ENCODE results near the gene GKAP1. TPM values are rescaled to one million over a fixed set of nuclear protein-coding genes. Genes with fewer than 3 reads are reported as not detected.

Gene GKAP1
- total RNA-seq, 3 donors from 2014 or later: 13.3 to 17.3 (median 13.4) TPM

GRCh38 chr9:83800236-83801033, 17.1 kb downstream of the GKAP1 start:
- intact Hi-C loops (cut with DNase I; ENCODE audit: low total_unique reads): no loop called here
- TF ChIP-seq POLR2AphosphoS5 (IDR thresholded peaks at IDR 0.05) (no peak), POLR2A (IDR thresholded peaks at IDR 0.05) (no peak), CTCF (IDR thresholded peaks at IDR 0.05) (no peak)
- Histone ChIP-seq H3K4me3 (no peak overlapping the region), H3K36me3 (peaks cover 4% of the 10 kb centered on the region), H3K9me3 (no peaks in the 10 kb centered on the region), H3K4me1 (no peaks in the 10 kb centered on the region), H3K27ac (no peak overlapping the region), H3K27me3 (no peaks in the 10 kb centered on the region)
- DNase-seq (ENCODE audit: low spot score in 2 of 2): no peak

GRCh38 chr9:83794051-83794450, 23.5 kb downstream of the GKAP1 start:
- DNase-seq (ENCODE audit: low spot score in 2 of 2): no peak
- no peaks in the 10 kb centered on the region for H3K4me1 ChIP-seq
- intact Hi-C loops (cut with DNase I; ENCODE audit: low total_unique reads): no loop called here
- H3K36me3 ChIP-seq: peaks cover 4% of the 10 kb centered on the region
- H3K9me3 ChIP-seq: no peaks in the 10 kb centered on the region
- no peaks in the 10 kb centered on the region for H3K27me3 ChIP-seq
- H3K27ac ChIP-seq: no peak overlapping the region
- no peak overlapping the region for H3K4me3 ChIP-seq
- TF ChIP-seq POLR2A (IDR thresholded peaks at IDR 0.05): no peak
- no peak for TF ChIP-seq CTCF (IDR thresholded peaks at IDR 0.05)
- TF ChIP-seq POLR2AphosphoS5 (IDR thresholded peaks at IDR 0.05): no peak

GRCh38 chr9:83792746-83793145, 24.8 kb downstream of the GKAP1 start:
- H3K27ac ChIP-seq: no peak overlapping the region
- no peak overlapping the region for H3K4me3 ChIP-seq
- intact Hi-C loops (cut with DNase I; ENCODE audit: low total_unique reads): loop anchor here (2.0 kb wide), 1 partner anchor 42 kb away; no protein-coding TSS in a partner anchor
- H3K27me3 ChIP-seq: no peaks in the 10 kb centered on the region
- no peaks in the 10 kb centered on the region for H3K9me3 ChIP-seq
- no peak for DNase-seq (ENCODE audit: low spot score in 2 of 2)
- no peaks in the 10 kb centered on the region for H3K4me1 ChIP-seq
- TF ChIP-seq CTCF (IDR thresholded peaks at IDR 0.05) (no peak), POLR2A (IDR thresholded peaks at IDR 0.05) (no peak), POLR2AphosphoS5 (IDR thresholded peaks at IDR 0.05) (no peak)
- no peaks in the 10 kb centered on the region for H3K36me3 ChIP-seq

GRCh38 chr9:83778164-83778563, 39.4 kb downstream of the GKAP1 start:
- intact Hi-C loops (cut with DNase I; ENCODE audit: low total_unique reads): no loop called here
- Histone ChIP-seq H3K4me3 (no peak overlapping the region), H3K27me3 (no peaks in the 10 kb centered on the region), H3K36me3 (no peaks in the 10 kb centered on the region), H3K27ac (no peak overlapping the region), H3K9me3 (no peaks in the 10 kb centered on the region), H3K4me1 (no peaks in the 10 kb centered on the region)
- DNase-seq (ENCODE audit: low spot score in 2 of 2): no peak
- TF ChIP-seq CTCF (IDR thresholded peaks at IDR 0.05): no peak
- no peak for TF ChIP-seq POLR2AphosphoS5 (IDR thresholded peaks at IDR 0.05)
- TF ChIP-seq POLR2A (IDR thresholded peaks at IDR 0.05): no peak

- no peak overlapping the region for H3K4me3 ChIP-seq
- no peaks in the 10 kb centered on the region for H3K36me3 ChIP-seq
- intact Hi-C loops (cut with DNase I; ENCODE audit: low total_unique reads): no loop called here
- TF ChIP-seq POLR2AphosphoS5 (IDR thresholded peaks at IDR 0.05) (no peak), CTCF (IDR thresholded peaks at IDR 0.05) (no peak)
- no peak for DNase-seq (ENCODE audit: low spot score in 2 of 2)
- no peaks in the 10 kb centered on the region for H3K27me3 ChIP-seq
- H3K4me1 ChIP-seq: no peaks in the 10 kb centered on the region
- H3K9me3 ChIP-seq: no peaks in the 10 kb centered on the region
- H3K27ac ChIP-seq: no peak overlapping the region
Measured at GRCh38 chr9:83775932-83776331, 41.6 kb downstream of the GKAP1 start.
